NT2/D1 (cell line): ENCODE data around the gene BSN.

Experiments used
- SUZ12 ChIP-seq: IDR thresholded peaks from 2 replicates; pipeline ENCODE4 v1.6.1; 2011; ENCODE audit not compliant: insufficient read length, insufficient read depth; ENCODE audit errors: extremely low read depth
- YY1 ChIP-seq: IDR thresholded peaks from 2 replicates; pipeline ENCODE4 v1.6.1; 2011; ENCODE audit not compliant: insufficient read length, insufficient read depth
- ZNF274 ChIP-seq: IDR thresholded peaks from 2 replicates; pipeline ENCODE4 v1.6.1; 2011; ENCODE audit warnings: mild to moderate bottlenecking, low read depth, low read length

GRCh38 chr3:49553692-49554632 lies at the start of gene BSN:
- TF ChIP-seq SUZ12 (no peak), ZNF274 (no peak), YY1 (no peak)
